Urinary bladder (tissue), 4 donors: ENCODE results near the gene MAGIX. TPM values are rescaled to one million over a fixed set of nuclear protein-coding genes. Genes with fewer than 3 reads are reported as not detected.
"Not testable (repeated sequence)": the region's sequence is repeated elsewhere in the genome, so short reads cannot be mapped to it uniquely, and the experiment has no call there.

ENCODE experiments used
- DNase-seq: peaks from one replicate; pipeline ENCODE4 v3.0.0-alpha.2; 2015; ENCODE audit errors: extremely low spot score
- H3K27ac ChIP-seq: one replicate; pipeline ENCODE4 v1.5.1; 2013; ENCODE audit warnings: low read depth, mild to moderate bottlenecking, moderate library complexity
- H3K36me3 ChIP-seq: one replicate; pipeline ENCODE4 v1.6.1; 2013; ENCODE audit warnings: mild to moderate bottlenecking, moderate library complexity; ENCODE audit not compliant: insufficient read depth
- H3K4me1 ChIP-seq: one replicate; pipeline ENCODE4 v1.6.1; 2013; ENCODE audit warnings: mild to moderate bottlenecking, moderate library complexity; ENCODE audit not compliant: insufficient read depth
- H3K4me3 ChIP-seq: one replicate; pipeline ENCODE4 v1.5.1; 2013; ENCODE audit warnings: low read depth, low read length
- WGBS: extraction: QIAGEN DNeasy Blood & Tissue Kit; methylation state at CpG from one replicate; pipeline ENCODE4 v1.1.7; 2013; 5-methylcytosine and 5-hydroxymethylcytosine counted together
- polyA plus RNA-seq: library from polyadenylated mRNA; stranded (reverse); fragments of 200-250 nt; gene quantifications from one replicate; pipeline ENCODE4 v1.2.3, GENCODE V29; 2013
- total RNA-seq: library from RNA; depleted of rRNA; stranded (reverse); fragments of >200 nt; gene quantifications from one replicate; pipeline ENCODE4 v1.2.3, GENCODE V29; 2014
- donor health status: healthy with polysubstance abuse.
- donor health status: healthy.

MAGIX gene
- total RNA-seq (1.9 TPM), polyA plus RNA-seq (4.0 TPM)

DNA sequence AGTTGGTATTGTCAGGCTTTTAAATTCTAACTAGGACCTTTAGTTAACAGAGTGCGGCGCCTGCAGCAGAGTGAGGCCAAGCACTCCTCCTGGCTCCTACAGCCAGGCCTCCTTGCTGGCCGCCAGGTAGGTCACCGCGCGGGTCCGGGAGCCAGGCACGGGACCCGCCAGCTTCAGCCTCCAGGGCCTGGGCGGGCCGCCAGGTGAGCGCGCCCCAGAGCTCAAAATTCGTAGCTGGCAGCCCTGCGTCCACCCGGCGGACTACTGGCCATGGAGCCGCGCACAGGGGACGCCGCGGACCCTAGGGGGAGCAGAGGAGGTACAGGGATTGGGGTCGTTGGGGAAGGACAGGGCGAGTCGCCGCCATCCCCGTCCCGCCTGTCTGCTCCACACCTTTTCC, at the start of gene MAGIX:
TSS of gene MAGIX (plus strand) at position 139 of the 400 bp plus-strand sequence. CDS start at position 271, 132 bp downstream.
- Histone ChIP-seq H3K4me3 (peak within 1 kb of the TSS; percentile 14), H3K4me1 (peaks cover 2% of the 10 kb centered on the region)
- 44% methylated on average over 28 of the region's 28 CpGs for WGBS

GRCh38 chrX:49116076-49116475, 46.5 kb upstream of the MAGIX start:
- no peak overlapping the region for H3K4me3 ChIP-seq
- peaks cover 5% of the 10 kb centered on the region for H3K36me3 ChIP-seq
- DNase-seq: no peak
- WGBS: 79% methylated on average over 8 of the region's 8 CpGs
- H3K4me1 ChIP-seq: no peaks in the 10 kb centered on the region
- H3K27ac ChIP-seq: no peak overlapping the region

More for the DNA sequence above, at the start of gene MAGIX:
- Histone ChIP-seq H3K36me3 (no peaks in the 10 kb centered on the region), H3K27ac (peak within 1 kb of the TSS; percentile 92)
- no peak for DNase-seq

DNA sequence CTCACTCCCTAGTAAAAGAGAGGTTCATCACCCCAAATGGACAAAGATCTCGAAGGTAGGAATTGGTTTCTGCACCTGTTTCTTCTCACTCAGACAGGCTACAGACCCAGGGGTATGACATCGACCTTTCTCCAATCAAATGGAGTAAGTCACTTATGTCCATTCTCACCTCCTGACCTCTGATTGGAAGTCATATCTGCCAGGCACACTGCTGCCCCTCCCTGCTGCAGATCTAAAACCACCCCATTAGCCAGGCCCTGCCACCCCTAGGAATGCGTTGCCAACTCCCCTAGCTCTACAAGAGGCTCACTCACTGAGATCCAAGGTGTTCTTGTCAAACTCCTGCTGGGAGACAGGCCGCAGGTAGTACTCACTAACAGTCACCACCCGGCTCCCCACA, 45.8 kb upstream of the MAGIX start:
- no peak for DNase-seq
- WGBS: 94% methylated on average over 5 of the region's 5 CpGs
- peaks cover 5% of the 10 kb centered on the region for H3K36me3 ChIP-seq

GRCh38 chrX:49117581-49117980, 45.0 kb upstream of the MAGIX start:
- no peak for DNase-seq
- H3K4me3 ChIP-seq: no peak overlapping the region

More for the DNA sequence above, 45.8 kb upstream of the MAGIX start:
- Histone ChIP-seq H3K4me3 (no peak overlapping the region), H3K27ac (no peak overlapping the region), H3K4me1 (no peaks in the 10 kb centered on the region)

GRCh38 chrX:49120091-49120490, 42.5 kb upstream of the MAGIX start:
- H3K4me3 ChIP-seq: no peak overlapping the region
- no peaks in the 10 kb centered on the region for H3K4me1 ChIP-seq
- DNase-seq: no peak
- H3K27ac ChIP-seq: no peak overlapping the region
- whole genome bisulfite sequencing: 64% methylated on average over 1 of the region's 1 CpG
- peaks cover 5% of the 10 kb centered on the region for H3K36me3 ChIP-seq

More at GRCh38 chrX:49117581-49117980, 45.0 kb upstream of the MAGIX start:
- H3K4me1 ChIP-seq: no peaks in the 10 kb centered on the region
- H3K36me3 ChIP-seq: peaks cover 5% of the 10 kb centered on the region
- 78% methylated on average over 6 of the region's 6 CpGs for WGBS
- no peak overlapping the region for H3K27ac ChIP-seq

GRCh38 chrX:49122499-49122898, 40.1 kb upstream of the MAGIX start:
- no peaks in the 10 kb centered on the region for H3K4me1 ChIP-seq
- peak overlapping the region; percentile 88 for H3K4me3 ChIP-seq
- WGBS: 66% methylated on average over 5 of the region's 5 CpGs
- no peak for DNase-seq
- no peak overlapping the region for H3K27ac ChIP-seq
- H3K36me3 ChIP-seq: peaks cover 2% of the 10 kb centered on the region

GRCh38 chrX:49127742-49128258, 34.8 kb upstream of the MAGIX start:
- not testable (repeated sequence) for H3K36me3 ChIP-seq, H3K4me3 ChIP-seq, H3K4me1 ChIP-seq, DNase-seq, H3K27ac ChIP-seq
- WGBS: 84% methylated on average over 12 of the region's 13 CpGs

- H3K4me3 ChIP-seq: no peak overlapping the region
- H3K4me1 ChIP-seq: no peaks in the 10 kb centered on the region
- H3K36me3 ChIP-seq: no peaks in the 10 kb centered on the region
- no peak overlapping the region for H3K27ac ChIP-seq
- no peak for DNase-seq
- whole genome bisulfite sequencing: 76% methylated on average over 4 of the region's 4 CpGs
Observed at GRCh38 chrX:49129427-49129826, 33.1 kb upstream of the MAGIX start.

GRCh38 chrX:49132275-49132674, 30.3 kb upstream of the MAGIX start:
- H3K36me3 ChIP-seq, DNase-seq, H3K4me1 ChIP-seq, H3K4me3 ChIP-seq, H3K27ac ChIP-seq: not testable (repeated sequence)
- 86% methylated on average over 7 of the region's 7 CpGs for WGBS

DNA sequence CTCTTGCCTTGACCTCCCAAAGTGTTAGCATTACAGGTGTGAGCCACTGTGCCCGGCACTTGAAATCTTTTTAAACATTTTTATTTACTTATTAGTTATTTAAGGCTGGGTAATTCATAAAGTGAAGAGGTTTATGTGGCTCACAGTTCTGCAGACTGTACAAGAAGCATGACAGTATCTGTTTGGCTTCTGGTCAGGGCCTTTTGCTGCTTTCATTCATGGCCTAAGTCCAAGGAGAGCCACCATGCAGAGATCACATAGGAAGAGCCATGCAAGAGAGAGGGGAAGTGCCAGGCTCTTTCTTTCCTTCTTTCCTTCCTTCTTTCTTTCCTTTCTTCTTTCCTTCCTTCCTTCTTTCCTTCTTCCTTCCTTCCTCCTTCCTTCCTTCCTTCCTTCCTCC, 28.8 kb upstream of the MAGIX start:
- Histone ChIP-seq H3K36me3 (no peaks in the 10 kb centered on the region), H3K4me1 (no peaks in the 10 kb centered on the region), H3K4me3 (no peak overlapping the region), H3K27ac (no peak overlapping the region)
- 95% methylated on average over 1 of the region's 1 CpG for WGBS
- DNase-seq: no peak

GRCh38 chrX:49137492-49137891, 25.1 kb upstream of the MAGIX start:
- Histone ChIP-seq H3K4me3 (no peak overlapping the region), H3K4me1 (no peaks in the 10 kb centered on the region), H3K27ac (no peak overlapping the region), H3K36me3 (no peaks in the 10 kb centered on the region)
- no peak for DNase-seq
- WGBS: 96% methylated on average over 1 of the region's 1 CpG

- Histone ChIP-seq H3K4me1 (no peaks in the 10 kb centered on the region), H3K36me3 (no peaks in the 10 kb centered on the region), H3K27ac (no peak overlapping the region), H3K4me3 (no peak overlapping the region)
- no peak for DNase-seq
- 92% methylated on average over 4 of the region's 4 CpGs for WGBS
Observed at GRCh38 chrX:49139713-49140112, 22.8 kb upstream of the MAGIX start.

- not testable (repeated sequence) for H3K36me3 ChIP-seq, H3K4me3 ChIP-seq, H3K4me1 ChIP-seq, H3K27ac ChIP-seq, DNase-seq
- WGBS: 42% methylated on average over 9 of the region's 9 CpGs
Observed at GRCh38 chrX:49142264-49142663, 20.3 kb upstream of the MAGIX start.

- not testable (repeated sequence) for H3K36me3 ChIP-seq, DNase-seq, H3K4me3 ChIP-seq, H3K27ac ChIP-seq, H3K4me1 ChIP-seq
- WGBS: 81% methylated on average over 7 of the region's 7 CpGs
Observed at GRCh38 chrX:49143154-49143553, 19.4 kb upstream of the MAGIX start.

DNA sequence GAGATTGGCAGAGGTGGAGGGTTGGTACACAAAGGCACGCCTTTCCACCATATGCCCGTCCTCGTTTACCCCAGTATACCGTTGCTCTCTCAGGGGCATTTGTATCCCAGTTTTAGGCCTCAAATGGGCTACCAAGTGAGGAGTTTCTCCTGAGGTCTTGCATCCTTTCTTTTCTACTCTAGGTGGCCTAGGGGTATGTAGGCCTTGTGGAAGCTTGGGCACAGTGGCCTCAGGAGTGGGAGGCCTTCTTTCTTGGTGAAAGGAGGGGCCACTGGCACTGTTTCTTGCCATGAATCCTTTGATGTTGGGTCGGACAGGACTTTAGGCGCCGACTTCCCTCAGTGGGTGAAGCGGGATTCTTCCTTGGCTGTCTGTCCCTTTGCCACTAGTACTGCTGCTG, 15.3 kb upstream of the MAGIX start:
- Histone ChIP-seq H3K36me3 (no peaks in the 10 kb centered on the region), H3K27ac (no peak overlapping the region), H3K4me3 (no peak overlapping the region), H3K4me1 (no peaks in the 10 kb centered on the region)
- no peak for DNase-seq
- 93% methylated on average over 8 of the region's 8 CpGs for WGBS
